GM18861 (cell line): Measurements from ENCODE around the gene MAIP1.
A peak's percentile ranks its signal among the peaks of the same experiment; 100 is the strongest.
"Not testable (repeated sequence)": the region's sequence is repeated elsewhere in the genome, so short reads cannot be mapped to it uniquely, and the experiment has no call there.

Experiments used
- ATAC-seq: cut with Tn5 transposase; IDR thresholded peaks from one replicate; pipeline ENCODE4 v1.9.1; 2021; ENCODE audit not compliant: unreplicated experiment

Gene MAIP1

GRCh38 chr2:199955339-199956061 lies at the start of gene MAIP1, which contains the start of gene TYW5:
MAIP1 (plus strand) TSS chr2:199955582; CDS start chr2:199955799, 217 bp downstream.
TYW5 (minus strand) TSS chr2:199955491; CDS start chr2:199955470, 21 bp downstream.
- peak; percentile 72 for ATAC-seq

GRCh38 chr2:199907008-199907714 lies 48.2 kb upstream of the MAIP1 start:
- no peak for ATAC-seq

GRCh38 chr2:199910338-199911051 lies 44.9 kb upstream of the MAIP1 start:
- no peak for ATAC-seq

GRCh38 chr2:199911052-199911876 lies 44.1 kb upstream of the MAIP1 start, which contains the start of gene C2orf69:
C2orf69 (plus strand) TSS chr2:199911293; CDS start chr2:199911439, 146 bp downstream.
- peak; percentile 75 for ATAC-seq

- ATAC-seq, result no peak
Measured at GRCh38 chr2:199911877-199912161, 43.6 kb upstream of the MAIP1 start.

- not testable (repeated sequence) for ATAC-seq
Measured at GRCh38 chr2:199912553-199913114, 42.7 kb upstream of the MAIP1 start.

- ATAC-seq, result no peak
Measured at GRCh38 chr2:199914372-199914958, 40.9 kb upstream of the MAIP1 start.

- no peak for ATAC-seq
Measured at GRCh38 chr2:199916980-199917379, 38.4 kb upstream of the MAIP1 start.

- ATAC-seq, result peak; percentile 74
Measured at GRCh38 chr2:199922856-199923255, 32.5 kb upstream of the MAIP1 start.

- no peak for ATAC-seq
Measured at GRCh38 chr2:199923924-199924323, 31.5 kb upstream of the MAIP1 start.

GRCh38 chr2:199926806-199927205 lies 28.6 kb upstream of the MAIP1 start:
- no peak for ATAC-seq

- ATAC-seq, result no peak
Measured at GRCh38 chr2:199928226-199928625, 27.2 kb upstream of the MAIP1 start.

- ATAC-seq, result no peak
Measured at GRCh38 chr2:199928626-199929025, 26.8 kb upstream of the MAIP1 start.

GRCh38 chr2:199929262-199929661 lies 26.1 kb upstream of the MAIP1 start:
- ATAC-seq, result no peak

- no peak for ATAC-seq
Measured at GRCh38 chr2:199932312-199932855, 23.0 kb upstream of the MAIP1 start.

GRCh38 chr2:199933466-199933865 lies 21.9 kb upstream of the MAIP1 start:
- no peak for ATAC-seq

- ATAC-seq, result no peak
Measured at GRCh38 chr2:199936554-199936953, 18.8 kb upstream of the MAIP1 start.

GRCh38 chr2:199940373-199940772 lies 15.0 kb upstream of the MAIP1 start:
- peak; percentile 56 for ATAC-seq

GRCh38 chr2:199943373-199943772 lies 12.0 kb upstream of the MAIP1 start:
- ATAC-seq, result no peak

- no peak for ATAC-seq
Measured at GRCh38 chr2:199946196-199946595, 9.2 kb upstream of the MAIP1 start.
